AG04449 (cell line): ENCODE data around the gene PRKG1.

Experiments used
- CTCF ChIA-PET: fragments of 350-600 bp; formaldehyde crosslinking; extraction: SDS; loops from one replicate; lab custom pipeline; 2021; ENCODE audit warnings: antibody characterized with exemption; lab: Yijun Ruan, JAX
- POLR2A ChIA-PET: fragments of 400-600, 350-600 bp; formaldehyde crosslinking; extraction: SDS; loops from one replicate; lab custom pipeline; 2020; ENCODE audit warnings: antibody characterized with exemption, inconsistent platforms; lab: Yijun Ruan, JAX
- DNase-seq: peaks from one replicate; pipeline ENCODE4 v3.0.0-alpha.2; 2010; ENCODE audit warnings: low read depth, low spot score
- H3K4me3 ChIP-seq: 2 replicates; pipeline ENCODE4 v1.5.1; 2011; ENCODE audit warnings: low read depth, mild to moderate bottlenecking, control low read depth, low read length
- CTCF ChIP-seq: IDR thresholded peaks from one replicate; pipeline ENCODE4 v1.5.1; 2011; ENCODE audit warnings: mild to moderate bottlenecking, moderate library complexity, low read length, control low read depth, inconsistent platforms; ENCODE audit not compliant: insufficient read depth; ENCODE audit errors: missing control alignments

The PRKG1 gene

DNA sequence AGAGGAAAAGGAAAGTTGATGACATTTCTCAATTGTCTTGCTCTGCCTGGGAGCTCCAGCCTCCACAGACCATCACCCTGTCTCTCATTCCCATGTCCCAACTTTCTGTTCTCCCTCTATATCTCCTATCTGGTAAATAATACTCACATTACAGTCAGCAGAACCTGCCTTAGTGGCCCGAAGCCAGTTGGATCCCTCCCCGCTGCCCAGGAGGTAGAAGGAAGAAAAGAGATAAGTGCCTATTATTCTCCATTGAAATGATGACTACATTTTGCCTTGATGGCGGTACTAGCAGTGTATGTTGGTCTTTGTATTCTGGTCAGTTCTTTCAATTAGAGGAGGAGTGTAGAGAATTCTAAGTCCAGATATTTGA lies 533.2 kb downstream of the PRKG1 start:
- TF ChIP-seq CTCF: no peak

DNA sequence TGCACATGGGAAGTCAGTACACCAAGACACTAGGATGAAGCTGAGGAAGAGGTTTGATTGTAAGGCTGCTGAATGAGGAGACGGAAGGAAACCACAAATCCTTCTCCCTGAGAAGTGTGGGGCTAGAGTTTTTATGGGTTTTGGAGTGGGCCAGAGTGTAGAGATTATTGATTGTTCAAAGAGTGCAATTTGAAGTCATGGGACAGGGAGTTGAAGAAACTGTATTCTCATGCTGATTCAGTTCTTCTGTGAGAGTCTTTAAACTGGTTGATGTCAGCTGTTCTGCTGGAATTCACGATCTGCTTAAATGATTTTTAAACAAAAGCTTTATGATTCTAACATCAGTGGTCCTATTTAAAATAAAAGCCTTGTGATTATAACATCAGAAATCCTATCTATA lies 533.9 kb downstream of the PRKG1 start:
- ChIA-PET POLR2A (no interaction called here), CTCF (no interaction called here)
- no peak for TF ChIP-seq CTCF
- no peak for DNase-seq
- no peak overlapping the region for H3K4me3 ChIP-seq

More for the DNA sequence above, 533.2 kb downstream of the PRKG1 start:
- ChIA-PET CTCF (no interaction called here), POLR2A (no interaction called here)
- DNase-seq: no peak
- no peak overlapping the region for H3K4me3 ChIP-seq

GRCh38 chr10:51615764-51616298 lies 541.5 kb downstream of the PRKG1 start:
- no peak overlapping the region for H3K4me3 ChIP-seq
- no peak for DNase-seq
- CTCF ChIA-PET: no interaction called here
- POLR2A ChIA-PET: no interaction called here
- no peak for TF ChIP-seq CTCF

DNA sequence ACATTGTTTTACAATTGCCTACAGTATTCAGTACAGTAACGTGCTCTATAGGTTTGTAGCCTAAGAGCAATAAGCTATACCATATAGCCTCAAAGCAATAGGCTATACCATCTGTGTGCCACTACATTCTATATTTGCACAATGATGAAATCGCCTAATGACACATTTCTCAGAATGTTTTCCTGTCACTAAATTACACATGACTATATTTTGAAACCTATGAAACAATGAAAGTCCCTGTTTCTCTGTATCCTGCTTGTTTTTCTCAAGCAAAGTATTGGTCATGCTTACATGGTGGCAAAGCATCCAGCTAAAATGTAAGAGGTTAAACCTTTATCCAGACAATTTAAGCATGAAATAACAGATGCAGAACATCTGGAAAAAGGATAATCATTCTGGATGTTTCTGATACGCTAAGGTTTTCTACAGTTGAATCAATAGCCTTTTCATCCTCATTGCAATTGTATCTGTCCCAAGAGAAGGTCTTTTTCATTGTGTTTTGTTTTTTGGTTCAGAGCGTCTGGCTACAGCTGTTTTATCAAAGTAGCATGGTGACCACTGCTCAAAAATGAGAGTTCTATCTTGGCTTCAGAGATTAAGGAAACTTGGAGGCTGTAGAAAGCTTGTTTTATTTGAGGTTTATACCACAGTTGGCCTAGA lies 543.4 kb downstream of the PRKG1 start:
- DNase-seq: no peak
- no peak for TF ChIP-seq CTCF
- no peak overlapping the region for H3K4me3 ChIP-seq
- ChIA-PET CTCF (no interaction called here), POLR2A (no interaction called here)

DNA sequence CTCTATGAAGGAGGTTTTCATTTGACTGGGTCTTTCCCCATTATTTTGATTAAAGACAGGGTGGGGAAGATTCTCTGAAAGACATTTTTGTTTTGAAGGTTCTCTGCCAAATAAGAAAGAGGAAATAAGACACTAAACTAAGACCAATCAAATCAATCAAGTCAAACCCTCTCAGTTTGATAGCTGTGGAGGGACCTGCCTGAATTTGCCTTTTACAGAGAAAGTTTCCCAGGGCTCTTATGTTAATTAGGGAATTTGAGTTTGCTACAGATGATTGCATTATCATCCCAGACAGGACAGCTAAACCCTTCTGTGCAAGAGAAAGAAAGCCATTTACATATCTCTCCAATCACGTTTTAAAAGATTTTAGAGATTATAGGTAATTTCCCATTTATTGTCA lies 545.1 kb downstream of the PRKG1 start:
- TF ChIP-seq CTCF: no peak
- DNase-seq: no peak
- ChIA-PET POLR2A (no interaction called here), CTCF (no interaction called here)
- no peak overlapping the region for H3K4me3 ChIP-seq

DNA sequence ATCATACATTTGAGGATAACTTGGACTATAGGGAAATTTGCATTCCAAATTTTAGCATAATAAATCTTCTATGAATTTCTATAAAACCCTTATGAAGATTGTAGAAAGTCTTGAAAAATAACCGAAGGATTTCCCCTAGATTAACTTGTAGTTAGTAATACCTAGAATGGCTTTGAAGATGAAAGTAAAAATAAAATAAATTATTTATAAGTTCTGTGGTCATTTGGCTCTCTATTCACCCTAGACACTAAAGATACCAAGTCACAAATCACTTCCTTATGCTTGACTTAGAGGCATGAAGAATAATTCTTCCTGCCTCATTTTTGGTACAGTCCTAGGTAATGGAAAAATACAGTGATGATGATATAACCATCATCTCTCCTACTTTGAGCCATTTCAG lies 545.8 kb downstream of the PRKG1 start:
- H3K4me3 ChIP-seq: no peak overlapping the region
- TF ChIP-seq CTCF: no peak
- ChIA-PET POLR2A (no interaction called here), CTCF (no interaction called here)
- DNase-seq: no peak
